IPS-18a (cell line): Measurements from ENCODE around the gene LONRF2.

ENCODE experiments used
- H3K27ac ChIP-seq: one replicate; pipeline ENCODE4 v1.5.1; 2013; ENCODE audit warnings: low read length
- H3K27me3 ChIP-seq: one replicate; pipeline ENCODE4 v1.6.1; 2013; ENCODE audit warnings: mild to moderate bottlenecking, low read length; ENCODE audit not compliant: control insufficient read depth, insufficient read depth
- H3K36me3 ChIP-seq: one replicate; pipeline ENCODE4 v1.6.1; 2013; ENCODE audit warnings: low read depth, low read length; ENCODE audit not compliant: control insufficient read depth
- H3K4me1 ChIP-seq: one replicate; pipeline ENCODE4 v1.6.1; 2013; ENCODE audit warnings: low read depth, low read length; ENCODE audit not compliant: control insufficient read depth
- H3K4me3 ChIP-seq: one replicate; pipeline ENCODE4 v1.5.1; 2013; ENCODE audit warnings: low read length
- H3K9ac ChIP-seq: one replicate; pipeline ENCODE4 v1.6.1; 2013; ENCODE audit warnings: mild to moderate bottlenecking, low read length, moderate library complexity
- H3K9me3 ChIP-seq: one replicate; pipeline ENCODE4 v1.6.1; 2013; ENCODE audit warnings: low read depth, low read length; ENCODE audit not compliant: control insufficient read depth

Gene LONRF2

GRCh38 chr2:100297511-100297910 is 24.8 kb downstream of the LONRF2 start:
- Histone ChIP-seq H3K27me3 (no peaks in the 10 kb centered on the region), H3K4me1 (no peaks in the 10 kb centered on the region), H3K27ac (no peak overlapping the region), H3K9ac (no peak overlapping the region), H3K36me3 (no peaks in the 10 kb centered on the region), H3K4me3 (no peak overlapping the region), H3K9me3 (no peaks in the 10 kb centered on the region)

- Histone ChIP-seq H3K9me3 (no peaks in the 10 kb centered on the region), H3K27ac (no peak overlapping the region), H3K27me3 (no peaks in the 10 kb centered on the region), H3K9ac (no peak overlapping the region), H3K4me1 (peaks cover 8% of the 10 kb centered on the region), H3K36me3 (no peaks in the 10 kb centered on the region), H3K4me3 (no peak overlapping the region)
Observed at GRCh38 chr2:100294162-100294497, 28.2 kb downstream of the LONRF2 start.

- Histone ChIP-seq H3K27me3 (no peaks in the 10 kb centered on the region), H3K27ac (no peak overlapping the region), H3K9ac (no peak overlapping the region), H3K4me1 (peaks cover 8% of the 10 kb centered on the region), H3K9me3 (no peaks in the 10 kb centered on the region), H3K4me3 (no peak overlapping the region), H3K36me3 (no peaks in the 10 kb centered on the region)
Observed at GRCh38 chr2:100293341-100294161, 28.8 kb downstream of the LONRF2 start.

GRCh38 chr2:100292022-100292580 is 30.2 kb downstream of the LONRF2 start:
- H3K36me3 ChIP-seq: no peaks in the 10 kb centered on the region
- no peaks in the 10 kb centered on the region for H3K27me3 ChIP-seq
- no peak overlapping the region for H3K27ac ChIP-seq
- H3K9ac ChIP-seq: no peak overlapping the region
- H3K4me1 ChIP-seq: peaks cover 8% of the 10 kb centered on the region
- H3K4me3 ChIP-seq: no peak overlapping the region
- no peaks in the 10 kb centered on the region for H3K9me3 ChIP-seq

- Histone ChIP-seq H3K9me3 (no peaks in the 10 kb centered on the region), H3K9ac (no peak overlapping the region), H3K4me1 (peaks cover 8% of the 10 kb centered on the region), H3K27me3 (no peaks in the 10 kb centered on the region), H3K27ac (no peak overlapping the region), H3K4me3 (no peak overlapping the region), H3K36me3 (no peaks in the 10 kb centered on the region)
Observed at GRCh38 chr2:100291152-100291970, 30.9 kb downstream of the LONRF2 start.

GRCh38 chr2:100290718-100291151 is 31.6 kb downstream of the LONRF2 start:
- Histone ChIP-seq H3K27ac (no peak overlapping the region), H3K9ac (no peak overlapping the region), H3K27me3 (no peaks in the 10 kb centered on the region), H3K4me3 (no peak overlapping the region), H3K36me3 (no peaks in the 10 kb centered on the region), H3K9me3 (no peaks in the 10 kb centered on the region), H3K4me1 (peaks cover 14% of the 10 kb centered on the region)

DNA sequence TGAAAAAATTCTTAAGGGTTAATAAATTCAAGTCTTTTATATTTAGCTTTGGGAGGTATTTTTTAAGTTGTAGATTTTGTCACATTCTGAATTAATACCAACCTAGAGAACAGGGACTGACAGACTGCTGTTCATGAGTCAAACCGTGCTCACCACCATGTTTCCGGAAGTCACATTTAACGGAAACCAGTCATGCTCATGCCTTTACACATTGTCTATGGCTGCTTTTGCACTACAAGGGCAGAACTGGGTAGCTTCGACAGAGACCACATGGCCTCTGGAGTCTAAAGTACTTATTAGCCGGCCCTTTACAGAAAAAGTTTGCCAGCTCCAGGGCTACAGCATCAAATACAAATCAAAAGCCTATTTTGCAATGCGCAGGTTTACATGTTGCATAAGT is 33.3 kb downstream of the LONRF2 start:
- H3K4me1 ChIP-seq: peaks cover 21% of the 10 kb centered on the region
- H3K27me3 ChIP-seq: no peaks in the 10 kb centered on the region
- no peaks in the 10 kb centered on the region for H3K36me3 ChIP-seq
- H3K27ac ChIP-seq: no peak overlapping the region
- no peaks in the 10 kb centered on the region for H3K9me3 ChIP-seq
- H3K4me3 ChIP-seq: no peak overlapping the region
- H3K9ac ChIP-seq: no peak overlapping the region

GRCh38 chr2:100286318-100286717 is 36.0 kb downstream of the LONRF2 start:
- Histone ChIP-seq H3K27me3 (no peaks in the 10 kb centered on the region), H3K4me3 (no peak overlapping the region), H3K9me3 (no peaks in the 10 kb centered on the region), H3K27ac (no peak overlapping the region), H3K9ac (no peak overlapping the region), H3K36me3 (no peaks in the 10 kb centered on the region), H3K4me1 (peaks cover 24% of the 10 kb centered on the region)

- Histone ChIP-seq H3K27me3 (no peaks in the 10 kb centered on the region), H3K9ac (no peak overlapping the region), H3K36me3 (no peaks in the 10 kb centered on the region), H3K27ac (no peak overlapping the region), H3K9me3 (no peaks in the 10 kb centered on the region), H3K4me3 (no peak overlapping the region), H3K4me1 (peaks cover 30% of the 10 kb centered on the region)
Observed at GRCh38 chr2:100285691-100286090, 36.6 kb downstream of the LONRF2 start.

- H3K4me3 ChIP-seq: no peak overlapping the region
- H3K4me1 ChIP-seq: peaks cover 30% of the 10 kb centered on the region
- no peak overlapping the region for H3K27ac ChIP-seq
- no peaks in the 10 kb centered on the region for H3K27me3 ChIP-seq
- no peaks in the 10 kb centered on the region for H3K9me3 ChIP-seq
- no peaks in the 10 kb centered on the region for H3K36me3 ChIP-seq
- no peak overlapping the region for H3K9ac ChIP-seq
Observed at GRCh38 chr2:100285011-100285410, 37.3 kb downstream of the LONRF2 start.

DNA sequence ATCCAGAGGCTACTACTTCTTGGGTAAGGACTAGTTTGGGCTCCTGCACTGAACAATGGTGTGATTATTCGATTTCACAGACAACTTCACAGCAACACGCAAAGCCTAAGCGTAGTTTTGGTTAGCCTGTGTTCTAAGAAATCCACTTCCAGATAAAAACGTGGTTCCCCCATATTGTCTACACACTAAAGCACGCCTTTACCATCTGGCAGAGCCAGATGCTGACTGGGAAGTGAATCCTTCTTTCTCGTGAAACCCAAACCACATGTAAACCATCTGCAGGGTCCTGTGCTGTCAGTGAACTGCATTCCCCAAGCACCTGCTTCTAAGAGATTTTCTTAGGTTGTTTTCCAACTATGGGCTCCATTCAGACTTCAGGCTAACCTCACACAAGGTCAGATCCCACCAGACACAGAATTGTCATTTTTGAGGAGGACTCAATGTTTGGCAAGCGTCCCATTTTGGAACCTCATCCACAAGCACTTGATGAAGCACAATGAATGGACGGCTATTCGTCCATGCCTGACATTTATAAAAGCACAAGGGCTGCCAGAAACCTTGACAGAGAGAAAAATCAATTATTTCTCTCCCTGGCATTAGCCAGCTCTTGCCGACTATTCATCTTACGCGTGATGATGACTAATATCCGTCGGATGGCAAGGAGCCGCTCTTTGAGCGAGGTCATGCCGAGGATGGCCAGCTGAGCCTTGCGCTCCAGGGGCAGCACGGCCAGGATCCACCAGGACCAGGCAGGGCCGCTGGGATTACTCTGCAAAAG is 38.4 kb downstream of the LONRF2 start:
- H3K4me1 ChIP-seq: peaks cover 30% of the 10 kb centered on the region
- no peak overlapping the region for H3K27ac ChIP-seq
- no peaks in the 10 kb centered on the region for H3K27me3 ChIP-seq
- H3K36me3 ChIP-seq: no peaks in the 10 kb centered on the region
- H3K4me3 ChIP-seq: no peak overlapping the region
- H3K9me3 ChIP-seq: no peaks in the 10 kb centered on the region
- H3K9ac ChIP-seq: no peak overlapping the region
